ENCODE data around the gene B3GAT1.

The B3GAT1 gene

DNA sequence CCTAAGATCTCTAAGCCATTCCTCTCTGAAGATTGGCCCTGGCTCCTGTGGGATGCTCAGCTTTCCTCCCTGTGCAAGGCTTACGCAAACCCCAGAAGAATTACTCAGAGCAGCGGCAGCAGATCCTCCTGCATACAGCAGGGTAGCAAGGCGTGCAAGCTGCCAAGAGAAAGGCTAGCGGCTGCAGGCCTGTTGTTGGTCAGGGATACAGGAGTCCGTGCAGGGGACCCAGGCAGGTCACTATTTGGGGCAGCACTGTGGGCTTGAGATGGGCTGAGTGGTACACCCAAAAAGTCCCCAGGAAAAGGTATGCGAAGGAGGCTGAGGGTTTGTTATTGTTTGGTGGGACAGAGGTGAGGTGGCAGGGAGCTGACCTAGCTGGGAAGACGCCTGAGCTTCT is 78.7 kb downstream of the B3GAT1 start:
- DNase-seq (ENCODE audit: low read depth): no peak

- DNase-seq (ENCODE audit: low read depth): no peak
Observed at GRCh38 chr11:134332782-134333181, 79.3 kb downstream of the B3GAT1 start.

GRCh38 chr11:134332189-134332631 is 79.8 kb downstream of the B3GAT1 start:
- no peak for DNase-seq (ENCODE audit: low read depth)

DNA sequence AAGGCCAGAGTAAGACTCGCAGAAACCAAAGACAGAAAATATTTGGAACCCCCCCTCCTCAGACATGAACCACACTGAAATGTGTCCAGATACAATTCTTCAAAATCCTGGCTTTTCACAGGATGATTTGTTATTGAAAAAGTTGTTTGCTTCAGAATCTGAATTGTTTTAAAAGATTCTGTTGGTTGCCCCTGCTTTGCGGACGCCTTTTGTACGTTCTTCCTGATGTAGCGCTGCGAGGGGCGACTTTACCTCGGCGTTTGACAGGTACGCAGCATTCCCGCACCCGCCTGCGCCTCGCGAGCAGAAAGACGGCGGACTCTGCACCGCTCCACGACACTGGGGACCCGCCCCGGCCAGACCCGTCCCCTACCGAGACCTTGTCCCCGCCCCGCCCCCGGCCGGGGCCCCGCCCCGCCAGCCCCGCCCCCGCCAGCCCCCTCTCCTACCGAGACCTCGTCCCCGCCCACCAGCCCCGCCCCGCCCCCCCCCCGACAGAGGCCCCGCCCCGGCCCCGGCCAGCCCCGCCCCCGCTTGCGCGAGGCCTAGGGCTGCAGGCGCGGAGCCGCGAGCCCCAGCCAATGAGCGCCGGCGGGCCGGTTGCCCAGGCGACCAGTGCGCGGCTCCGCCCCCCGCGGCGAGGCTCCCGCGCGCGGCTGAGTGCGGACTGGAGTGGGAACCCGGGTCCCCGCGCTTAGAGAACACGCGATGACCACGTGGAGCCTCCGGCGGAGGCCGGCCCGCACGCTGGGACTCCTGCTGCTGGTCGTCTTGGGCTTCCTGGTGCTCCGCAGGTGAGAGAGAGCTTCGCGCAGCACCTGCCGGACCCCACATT is 80.5 kb downstream of the B3GAT1 start, which contains the start of gene GLB1L2:
Gene GLB1L2, plus strand, starts transcription at position 635 of the 835 bp plus-strand sequence. Its CDS starts 74 bp downstream, at position 709.
- DNase-seq (ENCODE audit: low read depth): peak; percentile 63

- no peak for DNase-seq (ENCODE audit: low read depth)
Observed at GRCh38 chr11:134330611-134331353, 81.3 kb downstream of the B3GAT1 start.
